ENCODE measurements around the gene ABCB4.

Gene ABCB4

GRCh38 chr7:87435546-87435945, 39.9 kb downstream of the ABCB4 start:
- Histone ChIP-seq H3K9me3 (ENCODE audit: control insufficient read depth in 2 of 2, low read length in 2 of 2) (no peaks in the 10 kb centered on the region), H3K4me3 (ENCODE audit: low read length in 2 of 2) (no peak overlapping the region), H3K9ac (ENCODE audit: low read depth in 1 of 2, low read length in 2 of 2) (no peak overlapping the region), H3K4me1 (ENCODE audit: control insufficient read depth in 2 of 2, insufficient read depth in 2 of 2, low read length in 2 of 2) (no peaks in the 10 kb centered on the region), H3K27ac (ENCODE audit: low read depth in 2 of 2, low read length in 2 of 2) (no peak overlapping the region), H3K27me3 (ENCODE audit: control insufficient read depth in 2 of 2, insufficient read depth in 2 of 2, low read length in 2 of 2) (no peaks in the 10 kb centered on the region), H3K36me3 (ENCODE audit: control insufficient read depth in 2 of 2, insufficient read depth in 2 of 2, low read length in 2 of 2) (no peaks in the 10 kb centered on the region)

GRCh38 chr7:87432536-87432935, 42.9 kb downstream of the ABCB4 start:
- Histone ChIP-seq H3K4me3 (ENCODE audit: low read length in 2 of 2) (no peak overlapping the region), H3K9ac (ENCODE audit: low read depth in 1 of 2, low read length in 2 of 2) (no peak overlapping the region), H3K9me3 (ENCODE audit: control insufficient read depth in 2 of 2, low read length in 2 of 2) (no peaks in the 10 kb centered on the region), H3K27ac (ENCODE audit: low read depth in 2 of 2, low read length in 2 of 2) (no peak overlapping the region), H3K4me1 (ENCODE audit: control insufficient read depth in 2 of 2, insufficient read depth in 2 of 2, low read length in 2 of 2) (no peaks in the 10 kb centered on the region), H3K27me3 (ENCODE audit: control insufficient read depth in 2 of 2, insufficient read depth in 2 of 2, low read length in 2 of 2) (no peaks in the 10 kb centered on the region), H3K36me3 (ENCODE audit: control insufficient read depth in 2 of 2, insufficient read depth in 2 of 2, low read length in 2 of 2) (no peaks in the 10 kb centered on the region)

- Histone ChIP-seq H3K36me3 (ENCODE audit: control insufficient read depth in 2 of 2, insufficient read depth in 2 of 2, low read length in 2 of 2) (no peaks in the 10 kb centered on the region), H3K27ac (ENCODE audit: low read depth in 2 of 2, low read length in 2 of 2) (no peak overlapping the region), H3K9me3 (ENCODE audit: control insufficient read depth in 2 of 2, low read length in 2 of 2) (no peaks in the 10 kb centered on the region), H3K27me3 (ENCODE audit: control insufficient read depth in 2 of 2, insufficient read depth in 2 of 2, low read length in 2 of 2) (no peaks in the 10 kb centered on the region), H3K4me1 (ENCODE audit: control insufficient read depth in 2 of 2, insufficient read depth in 2 of 2, low read length in 2 of 2) (no peaks in the 10 kb centered on the region), H3K9ac (ENCODE audit: low read depth in 1 of 2, low read length in 2 of 2) (no peak overlapping the region), H3K4me3 (ENCODE audit: low read length in 2 of 2) (no peak overlapping the region)
Observed at GRCh38 chr7:87427288-87427687, 48.2 kb downstream of the ABCB4 start.

GRCh38 chr7:87426160-87426559, 49.3 kb downstream of the ABCB4 start:
- no peak overlapping the region for H3K9ac ChIP-seq (ENCODE audit: low read depth in 1 of 2, low read length in 2 of 2)
- no peaks in the 10 kb centered on the region for H3K36me3 ChIP-seq (ENCODE audit: control insufficient read depth in 2 of 2, insufficient read depth in 2 of 2, low read length in 2 of 2)
- H3K4me3 ChIP-seq (ENCODE audit: low read length in 2 of 2) = no peak overlapping the region

GRCh38 chr7:87424075-87424474, 51.4 kb downstream of the ABCB4 start:
- H3K4me3 ChIP-seq (ENCODE audit: low read length in 2 of 2) = no peak overlapping the region
- H3K27ac ChIP-seq (ENCODE audit: low read depth in 2 of 2, low read length in 2 of 2) = no peak overlapping the region
- no peaks in the 10 kb centered on the region for H3K27me3 ChIP-seq (ENCODE audit: control insufficient read depth in 2 of 2, insufficient read depth in 2 of 2, low read length in 2 of 2)
- no peaks in the 10 kb centered on the region for H3K36me3 ChIP-seq (ENCODE audit: control insufficient read depth in 2 of 2, insufficient read depth in 2 of 2, low read length in 2 of 2)
- no peaks in the 10 kb centered on the region for H3K4me1 ChIP-seq (ENCODE audit: control insufficient read depth in 2 of 2, insufficient read depth in 2 of 2, low read length in 2 of 2)
- no peak overlapping the region for H3K9ac ChIP-seq (ENCODE audit: low read depth in 1 of 2, low read length in 2 of 2)
- H3K9me3 ChIP-seq (ENCODE audit: control insufficient read depth in 2 of 2, low read length in 2 of 2) = no peaks in the 10 kb centered on the region

More at GRCh38 chr7:87426160-87426559, 49.3 kb downstream of the ABCB4 start:
- no peak overlapping the region for H3K27ac ChIP-seq (ENCODE audit: low read depth in 2 of 2, low read length in 2 of 2)
- H3K4me1 ChIP-seq (ENCODE audit: control insufficient read depth in 2 of 2, insufficient read depth in 2 of 2, low read length in 2 of 2) = no peaks in the 10 kb centered on the region
- H3K9me3 ChIP-seq (ENCODE audit: control insufficient read depth in 2 of 2, low read length in 2 of 2) = no peaks in the 10 kb centered on the region
- H3K27me3 ChIP-seq (ENCODE audit: control insufficient read depth in 2 of 2, insufficient read depth in 2 of 2, low read length in 2 of 2) = no peaks in the 10 kb centered on the region

GRCh38 chr7:87420173-87420572, 55.3 kb downstream of the ABCB4 start:
- Histone ChIP-seq H3K4me3 (ENCODE audit: low read length in 2 of 2) (no peak overlapping the region), H3K9ac (ENCODE audit: low read depth in 1 of 2, low read length in 2 of 2) (no peak overlapping the region), H3K9me3 (ENCODE audit: control insufficient read depth in 2 of 2, low read length in 2 of 2) (no peaks in the 10 kb centered on the region), H3K27ac (ENCODE audit: low read depth in 2 of 2, low read length in 2 of 2) (no peak overlapping the region), H3K36me3 (ENCODE audit: control insufficient read depth in 2 of 2, insufficient read depth in 2 of 2, low read length in 2 of 2) (no peaks in the 10 kb centered on the region), H3K27me3 (ENCODE audit: control insufficient read depth in 2 of 2, insufficient read depth in 2 of 2, low read length in 2 of 2) (no peaks in the 10 kb centered on the region), H3K4me1 (ENCODE audit: control insufficient read depth in 2 of 2, insufficient read depth in 2 of 2, low read length in 2 of 2) (peaks cover 0 to 3% of the 10 kb centered on the region in 2 donors)

- no peak overlapping the region for H3K4me3 ChIP-seq (ENCODE audit: low read length in 2 of 2)
- H3K9me3 ChIP-seq (ENCODE audit: control insufficient read depth in 2 of 2, low read length in 2 of 2) = no peaks in the 10 kb centered on the region
- no peak overlapping the region for H3K9ac ChIP-seq (ENCODE audit: low read depth in 1 of 2, low read length in 2 of 2)
- no peaks in the 10 kb centered on the region for H3K27me3 ChIP-seq (ENCODE audit: control insufficient read depth in 2 of 2, insufficient read depth in 2 of 2, low read length in 2 of 2)
- H3K36me3 ChIP-seq (ENCODE audit: control insufficient read depth in 2 of 2, insufficient read depth in 2 of 2, low read length in 2 of 2) = no peaks in the 10 kb centered on the region
- H3K27ac ChIP-seq (ENCODE audit: low read depth in 2 of 2, low read length in 2 of 2) = no peak overlapping the region
- H3K4me1 ChIP-seq (ENCODE audit: control insufficient read depth in 2 of 2, insufficient read depth in 2 of 2, low read length in 2 of 2) = peaks cover 0 to 3% of the 10 kb centered on the region in 2 donors
Observed at GRCh38 chr7:87416682-87417587, 58.5 kb downstream of the ABCB4 start.

GRCh38 chr7:87414794-87415188, 60.7 kb downstream of the ABCB4 start:
- Histone ChIP-seq H3K9ac (ENCODE audit: low read depth in 1 of 2, low read length in 2 of 2) (no peak overlapping the region), H3K4me1 (ENCODE audit: control insufficient read depth in 2 of 2, insufficient read depth in 2 of 2, low read length in 2 of 2) (peaks cover 0 to 3% of the 10 kb centered on the region in 2 donors), H3K27ac (ENCODE audit: low read depth in 2 of 2, low read length in 2 of 2) (no peak overlapping the region), H3K36me3 (ENCODE audit: control insufficient read depth in 2 of 2, insufficient read depth in 2 of 2, low read length in 2 of 2) (no peaks in the 10 kb centered on the region), H3K4me3 (ENCODE audit: low read length in 2 of 2) (no peak overlapping the region), H3K9me3 (ENCODE audit: control insufficient read depth in 2 of 2, low read length in 2 of 2) (no peaks in the 10 kb centered on the region), H3K27me3 (ENCODE audit: control insufficient read depth in 2 of 2, insufficient read depth in 2 of 2, low read length in 2 of 2) (no peaks in the 10 kb centered on the region)

- Histone ChIP-seq H3K27me3 (ENCODE audit: control insufficient read depth in 2 of 2, insufficient read depth in 2 of 2, low read length in 2 of 2) (no peaks in the 10 kb centered on the region), H3K27ac (ENCODE audit: low read depth in 2 of 2, low read length in 2 of 2) (no peak overlapping the region), H3K9ac (ENCODE audit: low read depth in 1 of 2, low read length in 2 of 2) (no peak overlapping the region), H3K9me3 (ENCODE audit: control insufficient read depth in 2 of 2, low read length in 2 of 2) (no peaks in the 10 kb centered on the region), H3K36me3 (ENCODE audit: control insufficient read depth in 2 of 2, insufficient read depth in 2 of 2, low read length in 2 of 2) (no peaks in the 10 kb centered on the region), H3K4me1 (ENCODE audit: control insufficient read depth in 2 of 2, insufficient read depth in 2 of 2, low read length in 2 of 2) (peaks cover 0 to 3% of the 10 kb centered on the region in 2 donors), H3K4me3 (ENCODE audit: low read length in 2 of 2) (no peak overlapping the region)
Observed at GRCh38 chr7:87413951-87414793, 61.3 kb downstream of the ABCB4 start.

- Histone ChIP-seq H3K27me3 (ENCODE audit: control insufficient read depth in 2 of 2, insufficient read depth in 2 of 2, low read length in 2 of 2) (no peaks in the 10 kb centered on the region), H3K9me3 (ENCODE audit: control insufficient read depth in 2 of 2, low read length in 2 of 2) (no peaks in the 10 kb centered on the region), H3K27ac (ENCODE audit: low read depth in 2 of 2, low read length in 2 of 2) (no peak overlapping the region), H3K36me3 (ENCODE audit: control insufficient read depth in 2 of 2, insufficient read depth in 2 of 2, low read length in 2 of 2) (no peaks in the 10 kb centered on the region), H3K4me3 (ENCODE audit: low read length in 2 of 2) (no peak overlapping the region), H3K4me1 (ENCODE audit: control insufficient read depth in 2 of 2, insufficient read depth in 2 of 2, low read length in 2 of 2) (peaks cover 0 to 3% of the 10 kb centered on the region in 2 donors), H3K9ac (ENCODE audit: low read depth in 1 of 2, low read length in 2 of 2) (no peak overlapping the region)
Observed at GRCh38 chr7:87413029-87413428, 62.5 kb downstream of the ABCB4 start.

Measured in mucosa of rectum (tissue), 2 donors.